Esophagus squamous epithelium (tissue), 5 donors: ENCODE data around the gene CDK11B. TPM values are rescaled to one million over a fixed set of nuclear protein-coding genes. Genes with fewer than 3 reads are reported as not detected.
"Not testable (repeated sequence)": the region's sequence is repeated elsewhere in the genome, so short reads cannot be mapped to it uniquely, and the experiment has no call there.

Source experiments
- DNase-seq: peaks from one replicate; lab custom pipeline; 2025; lab: John Stamatoyannopoulos, UW
- H3K27ac ChIP-seq, 4 donors: fragments of 200-600 bp; sonication (generic); one replicate each; pipeline ENCODE4 v1.5.1; 2016 to 2019; ENCODE audit warnings: mild to moderate bottlenecking in 1 of 4
- H3K27me3 ChIP-seq, 4 donors: fragments of 200-600 bp; sonication (generic); 1 replicate in 3 of 4; 2 replicates in 1 of 4; pipeline versions ENCODE4 v1.5.1 to v1.6.0; 2017 to 2021; ENCODE audit warnings: antibody characterized with exemption in 1 of 4
- H3K36me3 ChIP-seq, 3 donors: fragments of 200-600 bp; sonication (generic); one replicate each; pipeline ENCODE4 v1.5.1; 2016 to 2019
- H3K4me1 ChIP-seq, 3 donors: fragments of 200-600 bp; sonication (generic); one replicate each; pipeline ENCODE4 v1.5.1; 2017 to 2019
- H3K4me3 ChIP-seq, 4 donors: fragments of 200-600 bp; sonication (generic); 1 replicate in 3 of 4; 2 replicates in 1 of 4; pipeline ENCODE4 v1.5.1; 2016 to 2019; ENCODE audit warnings: mild to moderate bottlenecking in 2 of 4, moderate library complexity in 1 of 4
- H3K9me3 ChIP-seq, 3 donors: fragments of 200-600 bp; sonication (generic); one replicate each; pipeline ENCODE4 v1.5.1; 2016 to 2019
- CTCF ChIP-seq, 6 experiments: fragments of 450-650 bp in 4 of 6; fragments of 200-600 bp in 2 of 6; sonication (generic) in 2 of 6; IDR thresholded peaks; one replicate each; pipeline ENCODE4 v1.5.1; 2016 to 2019; ENCODE audit warnings: antibody characterized with exemption in 6 of 6, mild to moderate bottlenecking in 4 of 6, moderate library complexity in 4 of 6
- POLR2A ChIP-seq, 4 donors: fragments of 450-650 bp; IDR thresholded peaks; one replicate each; pipeline ENCODE4 v1.6.1; 2017; ENCODE audit warnings: antibody characterized with exemption in 4 of 4, mild to moderate bottlenecking in 4 of 4, moderate library complexity in 3 of 4
- WGBS, 2 donors: methylation state at CpG; one replicate each; pipeline ENCODE4 v1.1.5; 2018; 5-methylcytosine and 5-hydroxymethylcytosine counted together
- intact Hi-C: fragments of 100-400 bp; cut with DNase I; formaldehyde crosslinking; loops from one replicate; pipeline ENCODE4 v1.15.0; 2022
- total RNA-seq, 4 donors: library from RNA; depleted of rRNA; stranded (reverse); fragments of >200 nt; gene quantifications; one replicate each; pipeline ENCODE4 v1.1.0, GENCODE V29; 2016
- donor health status: DM: yes; HTN: yes; CAD: no.

Gene CDK11B
- total RNA-seq, 4 donors from 2014 or later = 10.1 to 17.2 (median 13.7) TPM

DNA sequence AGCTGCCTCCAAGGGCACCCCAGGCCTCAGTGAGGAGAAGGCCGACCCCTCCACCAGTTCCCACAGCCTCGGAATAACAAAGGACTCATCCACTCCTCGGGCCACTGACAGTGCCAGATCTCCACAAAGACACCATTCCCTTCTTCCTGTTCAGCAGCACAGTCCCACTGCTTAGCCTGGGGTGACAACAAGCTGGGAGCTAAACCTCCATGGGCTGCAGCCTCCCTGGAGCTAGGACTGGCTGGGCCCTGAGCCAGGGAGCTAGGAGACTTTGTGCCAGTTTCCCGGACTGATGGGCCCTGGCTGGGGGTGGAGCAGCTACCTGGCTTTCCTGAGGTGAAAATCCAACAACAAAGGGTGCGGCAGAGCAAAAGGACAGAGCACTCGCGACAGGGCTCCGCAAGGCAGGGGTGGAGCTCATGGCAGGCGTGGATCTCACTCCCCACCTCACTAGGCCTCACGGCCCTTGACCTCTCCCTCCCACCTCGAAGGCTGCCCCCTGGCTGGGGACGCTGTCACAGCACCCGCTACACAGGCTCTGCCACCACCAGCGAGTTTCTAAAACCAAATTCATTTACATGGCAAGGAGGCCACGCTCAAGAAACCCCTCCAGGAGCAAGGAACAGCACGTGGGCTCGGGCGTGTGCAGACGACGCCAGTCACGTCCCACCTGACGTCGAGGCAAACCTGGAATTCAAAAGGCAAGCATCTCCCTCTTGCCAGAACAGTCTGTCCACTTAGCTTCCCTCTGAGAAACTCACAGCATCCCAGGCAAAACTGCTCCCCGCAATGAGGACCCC lies 20.0 kb upstream of the CDK11B start:
- 41% methylated on average over 14 of the region's 24 CpGs; no CpG with 5 or more reads in 1 of the 2 donors for WGBS, 2 donors
- Histone ChIP-seq H3K4me1 (peaks cover 9 to 31% (median 19%) of the 10 kb centered on the region in 3 donors), H3K27me3 (no peaks in the 10 kb centered on the region), H3K36me3 (peaks cover 0 to 28% (median 0%) of the 10 kb centered on the region in 3 donors), H3K4me3 (no peak overlapping the region), H3K9me3 (no peaks in the 10 kb centered on the region), H3K27ac (peak overlapping the region; percentile 41 to 66 (median 54))
- intact Hi-C loops = no loop called here
- TF ChIP-seq CTCF (IDR thresholded peaks at IDR 0.05) (peak in 4 of 6 experiments; percentile 26 to 61 (median 44)), POLR2A (IDR thresholded peaks at IDR 0.05) (no peak)
- no peak for DNase-seq

GRCh38 chr1:1677718-1678580 lies 19.1 kb upstream of the CDK11B start:
- WGBS, 2 donors = 67 to 72% methylated on average over 28 to 35 of the region's 39 CpGs

GRCh38 chr1:1676087-1676486 lies 17.3 kb upstream of the CDK11B start:
- H3K27me3 ChIP-seq, H3K27ac ChIP-seq, intact Hi-C loops, H3K9me3 ChIP-seq, H3K4me3 ChIP-seq, DNase-seq: not testable (repeated sequence)
- H3K4me1 ChIP-seq = peaks cover 9 to 20% (median 19%) of the 10 kb centered on the region in 3 donors
- no CpG with 5 or more reads among the region's 21 CpGs for WGBS, 2 donors
- H3K36me3 ChIP-seq = peaks cover 0 to 36% (median 0%) of the 10 kb centered on the region in 3 donors

More at GRCh38 chr1:1677718-1678580, 19.1 kb upstream of the CDK11B start:
- intact Hi-C loops = no loop called here
- H3K9me3 ChIP-seq = no peaks in the 10 kb centered on the region
- peaks cover 9 to 24% (median 19%) of the 10 kb centered on the region in 3 donors for H3K4me1 ChIP-seq
- peak overlapping the region in 2 of 4 donors; percentile 3 to 28 for H3K4me3 ChIP-seq
- H3K36me3 ChIP-seq = peaks cover 0 to 26% (median 0%) of the 10 kb centered on the region in 3 donors
- TF ChIP-seq CTCF (IDR thresholded peaks at IDR 0.05) = no peak
- TF ChIP-seq POLR2A (IDR thresholded peaks at IDR 0.05) = no peak
- H3K27ac ChIP-seq = peak overlapping the region; percentile 41 to 66 (median 54)
- H3K27me3 ChIP-seq = no peaks in the 10 kb centered on the region
- DNase-seq = no peak

- Histone ChIP-seq H3K36me3 (peaks cover 0 to 45% (median 0%) of the 10 kb centered on the region in 3 donors), H3K4me1 (peaks cover 9 to 20% (median 19%) of the 10 kb centered on the region in 3 donors)
- H3K27me3 ChIP-seq, H3K4me3 ChIP-seq, H3K9me3 ChIP-seq, H3K27ac ChIP-seq, intact Hi-C loops, DNase-seq: not testable (repeated sequence)
- WGBS, 2 donors = 100% methylated on average over 1 of the region's 18 CpGs; no CpG with 5 or more reads in 1 of the 2 donors
These were observed 16.4 kb upstream of the CDK11B start for GRCh38 chr1:1675218-1675617.

DNA sequence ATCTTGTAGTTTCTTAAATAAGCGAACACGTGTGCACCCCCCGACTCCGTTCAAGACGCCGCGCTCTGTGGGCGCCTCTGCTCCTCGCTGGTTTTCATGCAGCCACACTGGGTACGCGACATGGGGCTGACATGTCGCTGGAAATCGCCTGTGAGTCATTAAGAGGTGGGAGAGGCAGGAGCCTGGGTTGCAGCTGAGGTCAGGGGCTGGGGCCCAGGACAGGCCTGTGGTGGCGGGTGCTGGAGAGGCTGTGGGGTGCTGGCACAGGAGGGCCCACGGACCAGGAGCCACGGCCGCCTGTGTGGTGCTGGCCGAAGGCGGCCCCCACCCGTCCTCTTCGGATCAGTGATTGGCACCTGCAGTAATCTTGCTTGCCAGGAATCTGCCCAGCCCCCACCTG lies 16.0 kb upstream of the CDK11B start:
- H3K4me3 ChIP-seq, intact Hi-C loops, H3K27ac ChIP-seq, DNase-seq, H3K27me3 ChIP-seq, H3K9me3 ChIP-seq: not testable (repeated sequence)
- WGBS, 2 donors = 40 to 76% methylated on average over 2 to 14 of the region's 21 CpGs
- Histone ChIP-seq H3K4me1 (peaks cover 9 to 20% (median 19%) of the 10 kb centered on the region in 3 donors), H3K36me3 (peaks cover 0 to 49% (median under 1%) of the 10 kb centered on the region in 3 donors)

- intact Hi-C loops = no loop called here
- peaks cover 5 to 73% (median 7%) of the 10 kb centered on the region in 3 donors for H3K36me3 ChIP-seq
- H3K4me3 ChIP-seq = no peak overlapping the region
- H3K4me1 ChIP-seq = no peaks in the 10 kb centered on the region
- no peaks in the 10 kb centered on the region for H3K27me3 ChIP-seq
- 94% methylated on average over 24 to 25 of the region's 25 CpGs for WGBS, 2 donors
- no peaks in the 10 kb centered on the region for H3K9me3 ChIP-seq
- no peak overlapping the region for H3K27ac ChIP-seq
- TF ChIP-seq POLR2A (IDR thresholded peaks at IDR 0.05) (no peak), CTCF (IDR thresholded peaks at IDR 0.05) (no peak)
- DNase-seq = no peak
These were observed 13.6 kb upstream of the CDK11B start for GRCh38 chr1:1672181-1672965.
